WTC11 (cell line): Measurements from ENCODE around the gene SLC29A1. TPM values are rescaled to one million over a fixed set of nuclear protein-coding genes. Genes with fewer than 3 reads are reported as not detected.

ENCODE experiments used
- ARID4B ChIP-seq: sonication (generic); formaldehyde crosslinking; IDR thresholded peaks from 2 replicates; pipeline ENCODE4 v1.8.0; 2023; ENCODE audit warnings: missing genetic modification reagents, mild to moderate bottlenecking, borderline replicate concordance
- EMX1 ChIP-seq: fragments of 250-450 bp; sonication (Bioruptor Pico); IDR thresholded peaks from 2 replicates; pipeline ENCODE4 v1.8.0; 2021; ENCODE audit warnings: mild to moderate bottlenecking
- ESRRA ChIP-seq: sonication (generic); formaldehyde crosslinking; IDR thresholded peaks from 2 replicates; pipeline ENCODE4 v1.8.1; 2022; ENCODE audit warnings: mild to moderate bottlenecking, missing genetic modification reagents, borderline replicate concordance
- JAZF1 ChIP-seq: fragments of 250-450 bp; sonication (Bioruptor Pico); IDR thresholded peaks from 2 replicates; pipeline ENCODE4 v1.9.0; 2021; ENCODE audit warnings: moderate library complexity, mild to moderate bottlenecking, inconsistent platforms
- NR1H2 ChIP-seq: sonication (generic); formaldehyde crosslinking; IDR thresholded peaks from 2 replicates; pipeline ENCODE4 v1.9.0; 2021; ENCODE audit warnings: mild to moderate bottlenecking, moderate library complexity, missing genetic modification reagents
- NR3C1 ChIP-seq: sonication (generic); formaldehyde crosslinking; conservative IDR thresholded peaks from 2 replicates; pipeline ENCODE4 v1.8.1; 2023; ENCODE audit warnings: low read depth, mild to moderate bottlenecking, missing genetic modification reagents
- ZNF232 ChIP-seq: sonication (generic); formaldehyde crosslinking; IDR thresholded peaks from 2 replicates; pipeline ENCODE4 v1.8.0; 2022; ENCODE audit warnings: mild to moderate bottlenecking, missing genetic modification reagents
- ZNF263 ChIP-seq: sonication (generic); formaldehyde crosslinking; IDR thresholded peaks from 2 replicates; pipeline ENCODE4 v1.8.1; 2022; ENCODE audit warnings: low read depth, mild to moderate bottlenecking, moderate library complexity, missing genetic modification reagents
- ZNF423 ChIP-seq: fragments of 250-450 bp; sonication (Bioruptor Pico); IDR thresholded peaks from 2 replicates; pipeline ENCODE4 v2.1.2; 2022; ENCODE audit warnings: mild to moderate bottlenecking, moderate library complexity
- total RNA-seq: library from RNA; stranded (reverse); gene quantifications from 3 replicates; pipeline ENCODE4 v1.2.3, GENCODE V29; 2021
- TF ChIP-seq, protein P1 (sequence below): fragments of 250-450 bp; sonication (Bioruptor Pico); IDR thresholded peaks from 2 replicates; pipeline ENCODE4 v1.9.0; 2021; ENCODE audit warnings: mild to moderate bottlenecking
- TF ChIP-seq, protein P2 (sequence below): sonication (generic); formaldehyde crosslinking; IDR thresholded peaks from 2 replicates; pipeline ENCODE4 v1.8.0; 2023; ENCODE audit warnings: missing genetic modification reagents
- TF ChIP-seq, protein P3 (sequence below): sonication (generic); formaldehyde crosslinking; IDR thresholded peaks from 2 replicates; pipeline ENCODE4 v1.8.1; 2022; ENCODE audit warnings: mild to moderate bottlenecking, moderate library complexity, missing genetic modification reagents
- TF ChIP-seq, protein P4 (sequence below): sonication (generic); formaldehyde crosslinking; IDR thresholded peaks from 2 replicates; pipeline ENCODE4 v1.8.1; 2023; ENCODE audit warnings: mild to moderate bottlenecking, moderate library complexity, missing genetic modification reagents

Gene SLC29A1
- total RNA-seq, 1 experiment from 2014 or later: 139 TPM

GRCh38 chr6:44254191-44255104 is 31.1 kb downstream of the SLC29A1 start (continued):
- TF ChIP-seq, protein P1, sequence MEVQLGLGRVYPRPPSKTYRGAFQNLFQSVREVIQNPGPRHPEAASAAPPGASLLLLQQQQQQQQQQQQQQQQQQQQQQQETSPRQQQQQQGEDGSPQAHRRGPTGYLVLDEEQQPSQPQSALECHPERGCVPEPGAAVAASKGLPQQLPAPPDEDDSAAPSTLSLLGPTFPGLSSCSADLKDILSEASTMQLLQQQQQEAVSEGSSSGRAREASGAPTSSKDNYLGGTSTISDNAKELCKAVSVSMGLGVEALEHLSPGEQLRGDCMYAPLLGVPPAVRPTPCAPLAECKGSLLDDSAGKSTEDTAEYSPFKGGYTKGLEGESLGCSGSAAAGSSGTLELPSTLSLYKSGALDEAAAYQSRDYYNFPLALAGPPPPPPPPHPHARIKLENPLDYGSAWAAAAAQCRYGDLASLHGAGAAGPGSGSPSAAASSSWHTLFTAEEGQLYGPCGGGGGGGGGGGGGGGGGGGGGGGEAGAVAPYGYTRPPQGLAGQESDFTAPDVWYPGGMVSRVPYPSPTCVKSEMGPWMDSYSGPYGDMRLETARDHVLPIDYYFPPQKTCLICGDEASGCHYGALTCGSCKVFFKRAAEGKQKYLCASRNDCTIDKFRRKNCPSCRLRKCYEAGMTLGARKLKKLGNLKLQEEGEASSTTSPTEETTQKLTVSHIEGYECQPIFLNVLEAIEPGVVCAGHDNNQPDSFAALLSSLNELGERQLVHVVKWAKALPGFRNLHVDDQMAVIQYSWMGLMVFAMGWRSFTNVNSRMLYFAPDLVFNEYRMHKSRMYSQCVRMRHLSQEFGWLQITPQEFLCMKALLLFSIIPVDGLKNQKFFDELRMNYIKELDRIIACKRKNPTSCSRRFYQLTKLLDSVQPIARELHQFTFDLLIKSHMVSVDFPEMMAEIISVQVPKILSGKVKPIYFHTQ (CRISPR knock-in tag): peak; percentile 76; the same call in 1 of the 2 replicates
- TF ChIP-seq NR1H2 (CRISPR knock-in tag) (no peak), ESRRA (CRISPR knock-in tag) (no peak), EMX1 (CRISPR knock-in tag) (peak; percentile 93; the same call in 1 of the 2 replicates), ZNF423 (no peak), ARID4B (CRISPR knock-in tag) (no peak), NR3C1 (no peak), JAZF1 (CRISPR knock-in tag) (no peak), ZNF232 (no peak), ZNF263 (CRISPR knock-in tag) (no peak)
- TF ChIP-seq, protein P2, sequence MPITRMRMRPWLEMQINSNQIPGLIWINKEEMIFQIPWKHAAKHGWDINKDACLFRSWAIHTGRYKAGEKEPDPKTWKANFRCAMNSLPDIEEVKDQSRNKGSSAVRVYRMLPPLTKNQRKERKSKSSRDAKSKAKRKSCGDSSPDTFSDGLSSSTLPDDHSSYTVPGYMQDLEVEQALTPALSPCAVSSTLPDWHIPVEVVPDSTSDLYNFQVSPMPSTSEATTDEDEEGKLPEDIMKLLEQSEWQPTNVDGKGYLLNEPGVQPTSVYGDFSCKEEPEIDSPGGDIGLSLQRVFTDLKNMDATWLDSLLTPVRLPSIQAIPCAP (CRISPR knock-in tag): no peak; the same call in none of the 2 replicates
- TF ChIP-seq, protein P3, sequence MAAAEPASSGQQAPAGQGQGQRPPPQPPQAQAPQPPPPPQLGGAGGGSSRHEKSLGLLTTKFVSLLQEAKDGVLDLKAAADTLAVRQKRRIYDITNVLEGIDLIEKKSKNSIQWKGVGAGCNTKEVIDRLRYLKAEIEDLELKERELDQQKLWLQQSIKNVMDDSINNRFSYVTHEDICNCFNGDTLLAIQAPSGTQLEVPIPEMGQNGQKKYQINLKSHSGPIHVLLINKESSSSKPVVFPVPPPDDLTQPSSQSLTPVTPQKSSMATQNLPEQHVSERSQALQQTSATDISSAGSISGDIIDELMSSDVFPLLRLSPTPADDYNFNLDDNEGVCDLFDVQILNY (CRISPR knock-in tag): no peak
- TF ChIP-seq, protein P4, sequence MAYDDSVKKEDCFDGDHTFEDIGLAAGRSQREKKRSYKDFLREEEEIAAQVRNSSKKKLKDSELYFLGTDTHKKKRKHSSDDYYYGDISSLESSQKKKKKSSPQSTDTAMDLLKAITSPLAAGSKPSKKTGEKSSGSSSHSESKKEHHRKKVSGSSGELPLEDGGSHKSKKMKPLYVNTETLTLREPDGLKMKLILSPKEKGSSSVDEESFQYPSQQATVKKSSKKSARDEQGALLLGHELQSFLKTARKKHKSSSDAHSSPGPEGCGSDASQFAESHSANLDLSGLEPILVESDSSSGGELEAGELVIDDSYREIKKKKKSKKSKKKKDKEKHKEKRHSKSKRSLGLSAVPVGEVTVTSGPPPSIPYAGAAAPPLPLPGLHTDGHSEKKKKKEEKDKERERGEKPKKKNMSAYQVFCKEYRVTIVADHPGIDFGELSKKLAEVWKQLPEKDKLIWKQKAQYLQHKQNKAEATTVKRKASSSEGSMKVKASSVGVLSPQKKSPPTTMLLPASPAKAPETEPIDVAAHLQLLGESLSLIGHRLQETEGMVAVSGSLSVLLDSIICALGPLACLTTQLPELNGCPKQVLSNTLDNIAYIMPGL: no peak
